HG03097 (cell line): ENCODE data around the gene LMNTD2.
A peak's percentile ranks its signal among the peaks of the same experiment; 100 is the strongest.

ENCODE experiments used
- ATAC-seq: cut with Tn5 transposase; IDR thresholded peaks from one replicate; pipeline ENCODE4 v1.9.1; 2021; ENCODE audit not compliant: unreplicated experiment, low FRiP score

LMNTD2 gene, protein sequence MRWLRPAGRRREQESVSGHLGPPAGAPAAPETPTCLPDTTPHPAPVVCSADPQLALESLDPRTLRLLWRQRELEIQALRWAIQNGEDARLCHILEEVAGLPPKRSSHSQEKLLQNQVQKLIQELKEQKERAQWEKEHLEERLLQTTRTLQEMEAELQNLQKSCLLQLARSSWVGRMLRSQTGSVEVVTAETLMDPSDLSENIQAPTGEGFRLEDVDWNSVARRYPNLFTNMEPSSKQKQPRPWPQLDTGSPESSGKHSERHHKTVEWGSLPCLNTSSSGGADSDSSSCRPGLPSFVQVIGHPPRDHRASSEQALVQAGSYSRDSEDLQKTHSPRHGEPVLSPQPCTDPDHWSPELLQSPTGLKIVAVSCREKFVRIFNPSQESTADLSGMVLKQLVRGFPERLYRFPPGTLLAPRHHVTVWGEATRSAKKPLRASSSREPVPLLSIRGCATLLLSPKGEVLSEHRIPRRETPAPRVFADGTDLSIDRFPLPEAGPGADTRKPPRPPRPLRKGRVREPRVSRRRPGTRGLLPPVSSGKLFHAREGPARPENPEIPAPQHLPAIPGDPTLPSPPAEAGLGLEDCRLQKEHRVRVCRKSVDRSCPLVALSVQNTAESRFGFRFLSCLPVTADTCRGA

DNA sequence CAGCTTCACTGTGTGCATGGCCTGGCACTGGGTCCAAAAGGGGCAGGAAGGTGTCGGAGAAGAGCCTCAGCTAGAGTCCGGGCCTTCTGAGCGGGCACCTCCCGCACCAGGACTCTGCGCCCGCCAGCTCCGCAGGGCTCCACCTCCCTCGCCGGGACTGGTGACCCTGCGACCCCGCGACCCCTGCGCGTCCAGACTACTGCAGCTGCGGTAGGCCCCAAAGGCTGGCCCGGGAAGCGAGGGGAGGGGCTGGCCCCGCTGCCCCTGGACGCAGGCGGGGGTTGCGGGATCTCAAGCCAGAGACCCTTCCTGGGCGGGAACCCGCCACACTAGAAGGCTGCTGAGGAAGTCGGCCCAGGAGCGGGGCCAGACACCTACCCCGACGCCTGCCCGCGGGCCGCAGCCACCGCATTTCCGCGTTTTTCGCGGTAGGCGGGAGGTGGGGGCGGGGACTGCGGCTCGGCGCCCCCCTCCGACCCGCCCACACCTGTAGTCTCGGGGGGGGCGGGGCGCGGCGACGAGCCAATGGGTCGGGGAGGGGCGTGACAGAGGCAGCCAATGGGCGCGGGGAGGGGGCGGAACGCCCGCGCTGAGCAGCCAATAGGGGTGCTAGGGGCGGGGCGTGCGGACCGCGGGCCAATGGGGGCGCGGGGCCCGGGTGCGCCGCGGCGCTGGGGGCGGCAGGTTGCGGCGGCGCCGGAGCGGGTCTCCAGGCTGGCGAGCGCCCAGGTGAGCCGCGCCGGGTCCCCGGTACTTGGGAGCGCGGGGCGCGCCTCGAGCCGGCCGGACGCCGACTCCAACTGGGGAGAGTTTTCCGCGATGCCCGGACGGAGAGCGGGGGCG lies at the start of gene LMNTD2, which contains the start of gene RASSF7:
Gene LMNTD2, minus strand, starts transcription at position 434 of the 843 bp plus-strand sequence. Its CDS starts 22 bp downstream, at position 412.
Gene RASSF7, plus strand, starts transcription at position 666 of the 843 bp plus-strand sequence. CDS start 799 bp downstream, outside the sequence.
- ATAC-seq = peak; percentile 61

DNA sequence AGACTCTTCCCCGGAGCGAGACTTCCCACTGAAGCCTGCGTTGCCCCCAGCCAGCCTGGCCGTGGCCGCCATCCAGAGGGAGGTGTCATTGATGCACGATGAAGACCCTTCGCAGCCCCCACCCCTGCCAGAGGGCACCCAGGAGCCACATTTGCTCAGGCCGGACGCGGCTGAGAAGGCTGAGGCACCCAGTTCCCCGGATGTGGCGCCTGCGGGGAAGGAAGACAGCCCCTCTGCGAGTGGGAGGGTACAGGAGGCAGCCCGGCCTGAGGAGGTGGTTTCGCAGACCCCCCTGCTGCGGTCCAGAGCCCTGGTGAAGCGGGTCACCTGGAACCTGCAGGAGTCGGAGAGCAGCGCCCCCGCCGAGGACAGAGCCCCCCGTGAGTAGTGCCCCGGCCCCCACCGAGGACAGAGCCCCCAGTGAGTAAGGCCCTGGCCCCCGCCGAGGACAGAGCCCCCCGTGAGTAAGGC lies 48.8 kb upstream of the LMNTD2 start:
- no peak for ATAC-seq

DNA sequence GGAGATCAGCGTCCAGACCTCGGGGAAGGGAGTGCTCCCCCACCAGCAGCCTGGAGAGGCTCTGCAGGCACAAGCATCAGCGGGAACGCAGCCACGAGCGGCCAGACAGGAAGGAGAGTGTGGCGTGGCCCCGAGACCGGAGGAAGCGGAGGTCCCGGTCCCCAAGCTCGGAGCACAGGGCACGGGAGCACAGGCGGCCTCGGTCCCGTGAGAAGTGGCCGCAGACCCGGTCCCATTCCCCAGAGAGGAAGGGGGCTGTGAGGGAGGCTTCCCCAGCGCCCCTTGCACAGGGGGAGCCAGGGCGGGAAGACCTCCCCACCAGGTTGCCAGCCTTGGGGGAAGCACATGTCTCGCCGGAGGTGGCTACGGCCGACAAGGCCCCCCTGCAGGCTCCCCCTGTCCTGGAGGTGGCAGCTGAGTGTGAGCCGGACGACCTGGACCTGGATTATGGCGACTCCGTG lies 48.3 kb upstream of the LMNTD2 start:
- ATAC-seq = no peak

DNA sequence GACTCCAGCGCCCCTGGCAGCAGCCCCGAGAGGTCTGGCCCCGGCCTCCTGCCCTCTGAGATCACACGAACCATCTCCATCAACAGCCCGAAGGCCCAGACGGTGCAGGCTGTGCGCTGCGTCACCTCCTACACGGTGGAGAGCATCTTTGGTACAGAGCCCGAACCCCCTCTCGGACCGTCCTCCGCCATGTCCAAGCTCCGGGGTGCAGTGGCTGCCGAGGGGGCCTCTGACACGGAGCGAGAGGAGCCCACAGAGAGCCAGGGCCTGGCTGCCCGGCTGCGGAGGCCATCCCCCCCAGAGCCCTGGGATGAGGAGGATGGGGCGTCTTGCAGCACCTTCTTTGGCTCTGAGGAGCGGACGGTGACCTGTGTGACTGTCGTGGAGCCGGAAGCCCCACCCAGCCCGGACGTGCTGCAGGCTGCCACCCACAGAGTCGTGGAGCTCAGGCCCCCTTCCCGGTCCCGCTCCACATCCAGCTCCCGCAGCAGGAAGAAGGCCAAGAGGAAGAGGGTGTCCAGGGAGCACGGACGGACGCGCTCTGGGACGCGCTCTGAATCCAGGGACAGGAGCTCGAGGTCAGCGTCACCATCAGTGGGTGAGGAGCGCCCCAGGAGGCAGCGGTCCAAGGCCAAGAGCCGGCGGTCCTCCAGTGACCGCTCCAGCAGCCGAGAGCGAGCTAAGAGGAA lies 47.6 kb upstream of the LMNTD2 start:
- no peak for ATAC-seq

DNA sequence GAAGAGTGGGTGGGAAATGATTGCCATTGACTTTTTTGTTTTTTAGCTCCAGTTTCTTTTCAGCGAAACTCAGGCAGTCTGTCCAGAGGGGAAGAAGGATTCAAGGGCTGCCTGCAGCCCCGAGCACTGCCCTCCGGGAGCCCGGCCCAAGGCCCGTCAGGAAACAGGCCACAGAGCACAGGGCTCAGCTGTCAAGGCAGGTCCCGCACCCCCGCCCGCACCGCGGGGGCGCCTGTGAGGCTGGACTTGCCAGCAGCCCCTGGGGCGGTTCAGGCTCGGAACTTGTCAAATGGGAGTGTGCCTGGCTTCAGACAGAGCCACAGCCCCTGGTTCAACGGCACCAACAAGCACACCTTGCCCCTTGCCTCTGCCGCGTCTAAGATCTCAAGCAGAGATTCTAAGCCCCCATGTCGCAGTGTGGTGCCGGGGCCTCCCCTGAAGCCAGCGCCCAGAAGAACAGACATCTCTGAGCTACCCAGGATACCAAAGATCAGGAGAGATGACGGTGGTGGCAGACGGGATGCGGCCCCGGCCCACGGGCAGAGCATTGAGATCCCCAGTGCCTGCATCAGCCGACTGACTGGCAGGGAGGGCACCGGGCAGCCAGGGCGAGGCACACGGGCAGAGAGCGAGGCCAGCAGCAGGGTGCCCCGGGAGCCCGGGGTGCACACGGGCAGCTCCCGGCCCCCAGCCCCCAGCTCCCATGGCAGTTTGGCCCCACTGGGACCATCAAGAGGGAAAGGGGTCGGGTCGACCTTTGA lies 46.7 kb upstream of the LMNTD2 start:
- ATAC-seq = no peak

DNA sequence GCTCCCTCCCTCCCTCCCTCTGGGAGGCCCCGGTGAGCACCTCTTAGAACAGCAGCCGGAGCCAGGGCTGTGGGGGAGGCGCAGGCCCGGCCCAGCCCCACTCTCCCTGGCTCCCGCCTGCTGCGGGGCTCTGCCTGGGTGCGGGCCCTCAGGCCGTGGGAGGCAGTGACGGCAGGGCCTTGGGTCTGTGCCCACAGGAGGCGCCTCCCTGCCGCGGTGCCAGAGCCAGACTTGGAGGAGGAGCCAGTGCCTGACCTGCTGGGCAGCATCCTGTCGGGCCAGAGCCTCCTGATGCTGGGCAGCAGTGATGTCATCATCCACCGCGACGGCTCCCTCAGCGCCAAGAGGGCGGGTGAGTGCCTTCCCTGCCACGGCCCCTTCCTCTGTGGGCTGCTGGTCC lies 45.7 kb upstream of the LMNTD2 start:
- ATAC-seq = no peak

DNA sequence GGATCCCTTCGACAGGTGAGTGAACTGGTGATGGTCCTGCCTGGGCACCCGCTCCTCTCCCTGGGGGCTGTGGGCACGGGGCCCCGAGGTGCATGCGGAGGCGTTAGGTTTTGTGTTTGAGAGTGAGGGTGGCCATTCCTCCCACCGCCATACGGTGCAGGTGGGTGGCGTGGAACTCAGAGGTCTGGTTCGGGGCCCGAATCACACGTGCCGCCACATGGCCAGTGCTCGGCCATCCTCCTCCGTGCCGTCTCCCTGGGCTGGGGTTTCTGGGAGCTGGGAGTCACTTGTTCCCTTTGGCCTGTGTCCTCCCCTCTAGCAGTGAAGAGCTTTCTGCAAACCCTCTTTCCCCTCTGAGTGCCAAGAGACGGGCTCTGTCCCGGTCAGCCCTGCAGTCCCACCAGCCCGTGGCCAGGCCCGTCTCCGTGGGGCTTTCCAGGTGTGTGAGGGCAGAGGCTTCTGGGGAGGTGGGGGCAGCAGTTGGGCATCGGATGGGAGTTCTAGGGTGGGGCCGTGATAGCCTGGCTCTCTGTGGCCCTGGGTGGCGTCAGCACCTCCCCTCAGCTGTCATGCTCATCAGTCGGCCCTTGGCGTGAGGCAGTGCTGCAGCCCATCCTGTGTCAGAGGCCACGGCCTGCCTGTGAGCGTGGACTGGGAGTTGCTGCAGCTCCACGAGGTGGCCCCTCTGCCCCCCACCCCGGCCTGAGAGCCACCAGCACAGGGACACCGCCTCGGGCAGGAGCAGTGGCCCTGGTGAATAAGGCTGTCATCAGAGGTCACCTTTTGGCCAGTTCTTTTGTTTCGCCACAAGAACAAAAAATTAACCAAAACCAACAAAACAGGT lies 45.0 kb upstream of the LMNTD2 start:
- ATAC-seq = no peak

DNA sequence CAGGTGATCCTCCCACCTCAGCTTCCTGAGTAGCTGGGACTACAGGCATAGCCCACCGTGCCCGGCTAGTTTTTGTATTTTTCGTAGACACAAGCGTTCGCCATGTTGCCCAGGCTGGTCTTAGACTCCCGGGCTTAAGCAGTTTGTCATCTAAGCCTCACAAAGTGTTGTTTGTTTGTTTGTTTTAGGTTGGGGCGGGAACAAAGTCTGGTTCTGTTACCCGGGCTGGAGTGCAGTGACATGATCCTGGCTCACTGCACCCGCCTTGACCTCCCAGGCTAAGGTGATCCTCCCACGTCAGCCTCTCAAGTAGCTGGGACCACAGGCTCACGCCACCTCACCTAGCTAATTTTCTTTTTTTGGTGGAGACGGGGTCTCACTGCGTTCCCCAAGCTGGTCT lies 42.6 kb upstream of the LMNTD2 start:
- ATAC-seq = no peak

DNA sequence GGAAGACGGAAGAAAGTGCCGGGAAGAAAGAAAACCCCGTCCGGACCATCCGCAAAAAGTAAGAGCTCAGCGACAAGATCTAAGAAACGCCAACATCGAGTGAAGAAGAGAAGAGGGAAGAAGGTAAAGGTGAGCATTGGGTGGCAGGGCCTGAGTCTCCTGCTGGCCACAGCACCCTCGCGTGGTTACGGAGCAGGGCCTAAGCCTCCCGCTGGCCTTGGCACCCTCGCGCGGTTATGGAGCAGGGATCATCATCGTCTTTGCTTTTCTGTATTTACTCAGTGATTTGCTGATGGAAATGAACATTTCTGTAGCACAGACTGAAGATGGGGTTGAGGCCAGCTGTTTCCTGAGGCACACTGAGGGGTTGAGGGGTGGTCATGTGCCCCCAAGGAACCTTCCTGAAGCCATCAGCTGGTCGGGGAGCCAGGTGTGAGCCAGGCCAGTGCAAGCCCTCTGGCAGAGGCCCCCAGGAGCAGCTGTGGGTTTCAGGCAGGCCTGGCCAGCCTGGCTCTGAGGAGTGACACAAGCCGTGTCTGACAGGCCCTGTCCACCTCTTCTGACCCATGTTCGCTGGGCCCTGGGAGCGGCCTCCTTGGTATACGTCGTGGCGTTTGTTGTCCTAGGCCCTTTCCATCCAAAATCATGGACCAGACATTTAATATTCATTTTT lies 41.2 kb upstream of the LMNTD2 start:
- ATAC-seq = no peak

DNA sequence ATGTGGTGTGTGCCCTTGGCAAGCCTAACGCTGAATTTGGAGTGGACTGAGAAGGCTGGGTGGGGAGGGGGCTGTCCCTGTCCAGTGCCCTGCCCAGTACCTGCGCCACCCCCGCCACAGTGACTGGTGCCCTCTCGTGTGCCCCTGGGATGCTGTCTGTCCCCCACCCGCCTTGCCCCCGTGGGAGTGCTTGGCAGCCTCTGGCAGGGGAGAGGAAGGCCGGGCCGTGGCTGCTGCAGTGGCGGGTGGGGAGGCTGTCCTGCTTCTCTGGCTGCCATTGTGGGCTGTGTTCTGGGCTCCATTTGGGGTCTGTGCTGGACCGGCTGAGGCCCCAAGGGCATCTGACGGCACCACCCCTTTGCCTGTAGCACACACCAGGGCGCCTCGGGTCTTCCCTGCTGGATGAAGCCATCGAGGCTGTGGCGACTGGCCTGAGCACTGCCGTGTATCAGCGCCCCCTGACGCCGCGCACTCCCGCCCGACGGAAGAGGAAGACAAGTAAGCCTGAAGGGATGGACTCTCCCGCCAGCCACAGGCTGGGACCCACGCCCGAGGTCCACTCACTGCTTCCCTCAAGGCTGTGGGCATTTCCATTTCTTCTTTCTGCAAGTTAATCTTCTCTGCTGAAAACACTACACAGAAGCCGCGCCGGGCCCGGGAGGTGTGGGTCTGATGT lies 37.6 kb upstream of the LMNTD2 start:
- ATAC-seq = no peak

DNA sequence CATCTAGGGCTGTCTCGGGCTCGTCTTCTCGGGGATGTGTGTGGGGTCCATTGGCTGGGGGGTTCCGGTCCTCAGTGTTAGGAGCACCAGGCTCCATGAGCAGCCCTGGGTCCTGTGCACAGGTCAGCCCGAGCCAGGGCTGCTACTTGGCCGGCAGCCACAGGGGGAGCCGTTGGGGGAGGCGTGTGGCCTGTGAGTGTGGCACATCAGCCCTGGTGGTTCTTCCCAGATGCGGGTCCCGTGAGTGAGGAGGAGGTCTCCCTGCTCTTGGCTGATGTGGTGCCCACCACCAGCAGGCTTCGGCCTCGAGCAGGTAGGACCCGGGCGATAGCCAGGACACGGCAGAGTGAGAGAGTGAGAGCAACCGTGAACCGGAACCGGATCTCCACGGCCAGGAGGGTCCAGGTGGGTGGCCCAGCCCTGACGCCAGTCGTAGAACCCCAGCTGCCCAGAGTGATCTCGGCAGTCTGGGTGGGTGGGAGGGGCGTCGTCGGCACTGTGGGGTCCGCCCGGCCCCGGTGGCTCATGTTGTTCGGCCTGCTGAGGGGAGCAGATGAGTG lies 36.7 kb upstream of the LMNTD2 start:
- no peak for ATAC-seq

DNA sequence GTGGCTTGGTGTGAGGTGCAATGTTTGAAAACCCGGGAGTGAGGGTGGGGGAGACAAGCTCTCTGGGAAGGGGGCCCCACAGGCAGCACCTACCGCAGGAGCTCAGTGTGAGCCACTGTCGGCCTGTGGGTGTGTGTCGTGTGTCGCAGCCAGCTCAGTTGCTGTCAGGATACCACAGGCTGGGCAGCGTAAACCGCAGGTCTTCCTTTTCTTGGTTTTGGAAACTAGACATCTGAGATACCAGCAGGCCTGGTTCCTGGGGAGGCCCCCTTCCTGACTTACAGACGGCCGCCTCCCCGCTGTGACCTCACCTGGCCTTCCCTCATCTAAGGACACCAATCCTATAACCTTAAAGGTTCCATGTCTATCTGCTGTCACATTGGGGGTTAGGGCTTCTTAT lies 35.8 kb upstream of the LMNTD2 start:
- no peak for ATAC-seq

DNA sequence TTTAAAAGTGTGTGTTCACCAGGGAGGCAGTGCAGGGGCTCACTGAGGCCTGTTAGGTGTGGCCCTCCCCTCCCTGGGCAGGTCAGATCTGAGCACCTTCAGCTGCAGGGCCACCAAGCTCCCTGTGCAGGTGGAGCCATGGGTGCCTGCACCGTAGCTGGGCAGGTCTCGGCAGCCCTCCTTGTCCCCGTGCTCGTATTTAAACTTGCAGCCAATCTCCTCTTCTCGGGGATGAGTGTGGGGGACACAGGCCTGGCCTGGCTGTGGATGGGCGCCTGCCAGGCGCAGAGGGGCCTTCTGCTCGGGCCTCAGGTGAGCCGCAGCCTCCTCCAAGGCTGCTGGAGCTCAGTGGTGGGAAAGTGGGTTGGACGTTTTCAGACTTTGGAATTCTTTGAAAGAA lies 34.9 kb upstream of the LMNTD2 start:
- ATAC-seq = no peak

DNA sequence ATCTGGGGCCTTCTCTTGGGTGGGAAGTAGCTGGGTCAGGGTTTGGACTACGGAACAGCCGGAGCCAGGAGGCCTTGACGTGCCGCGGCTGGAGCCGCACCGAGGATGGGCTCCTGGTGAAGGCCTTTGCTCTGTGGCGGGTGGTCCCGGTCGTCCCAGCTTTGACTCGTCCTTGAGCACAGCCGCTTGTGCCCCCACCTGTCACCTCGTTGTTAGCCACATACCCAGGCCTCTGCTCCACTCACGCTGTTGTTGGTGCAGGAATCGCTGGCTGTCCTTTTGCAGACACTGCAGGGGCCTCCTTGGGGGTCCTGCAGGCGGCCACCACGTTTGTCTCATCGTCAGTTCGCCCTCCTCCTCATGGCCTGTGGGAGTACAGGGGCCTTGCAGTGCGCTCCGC lies 32.8 kb upstream of the LMNTD2 start:
- ATAC-seq = no peak

DNA sequence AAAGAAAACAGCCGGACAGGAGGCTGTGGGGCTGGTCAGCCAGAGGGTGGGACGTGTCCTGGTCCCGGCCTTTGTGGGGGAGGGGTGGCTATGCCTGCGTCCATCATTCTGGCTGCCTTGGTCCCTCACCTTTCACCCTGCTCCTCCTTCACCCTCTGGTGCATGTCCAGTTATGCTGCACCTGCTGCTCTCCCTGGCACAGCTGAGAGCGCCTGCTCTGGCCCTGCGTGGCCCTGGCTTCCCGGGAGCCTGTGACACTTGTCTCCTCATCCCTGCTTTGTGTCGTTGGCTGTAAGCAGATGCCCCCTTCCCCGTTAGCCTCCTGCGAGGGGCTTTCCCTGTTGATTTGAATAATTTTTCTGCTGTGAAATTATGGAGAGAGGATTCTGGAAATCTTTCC lies 32.4 kb upstream of the LMNTD2 start:
- ATAC-seq = no peak

DNA sequence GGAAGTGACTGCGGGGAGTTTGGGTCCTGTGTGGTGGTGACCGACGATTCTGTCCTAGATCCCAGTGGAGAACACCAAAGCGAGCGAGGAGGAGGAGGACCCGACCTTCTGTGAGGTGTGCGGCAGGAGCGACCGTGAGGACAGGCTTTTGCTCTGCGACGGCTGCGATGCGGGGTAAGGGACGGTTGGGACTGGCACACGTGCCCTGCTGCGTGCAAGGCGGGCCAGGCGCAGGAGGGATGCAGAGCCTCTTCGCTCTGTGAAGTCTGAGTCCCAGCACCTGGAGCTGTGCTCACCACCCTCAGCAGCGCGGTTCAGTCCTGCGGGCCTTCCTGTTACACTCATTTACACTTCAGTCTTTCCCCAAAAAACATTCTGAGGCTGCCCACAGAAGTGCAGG lies 32.0 kb upstream of the LMNTD2 start:
- no peak for ATAC-seq

DNA sequence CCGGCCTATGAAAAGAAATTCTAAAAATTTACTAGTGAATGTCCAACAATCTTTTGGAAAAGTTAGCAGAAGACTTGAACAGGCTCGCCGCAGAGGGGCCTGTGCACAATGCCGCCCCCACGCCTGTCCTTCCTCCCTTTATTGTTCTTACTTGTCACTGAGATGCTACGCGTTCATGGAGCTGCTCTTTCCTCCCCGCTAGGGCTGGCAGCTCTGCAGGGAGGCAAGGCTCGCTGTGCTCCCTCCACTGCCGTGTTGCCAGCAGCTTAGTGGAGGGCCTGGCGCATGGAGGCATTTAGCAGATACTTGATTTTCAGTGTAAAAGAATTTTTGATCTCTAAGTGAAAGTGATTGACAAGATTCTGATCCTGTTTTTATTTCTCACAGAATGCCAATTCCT lies 30.5 kb upstream of the LMNTD2 start:
- no peak for ATAC-seq
